ENCODE measurements around the gene SARM1. TPM values are rescaled to one million over a fixed set of nuclear protein-coding genes. Genes with fewer than 3 reads are reported as not detected.

SARM1 gene
- total RNA-seq, 1 experiment from 2014 or later, result 5.1 TPM

DNA sequence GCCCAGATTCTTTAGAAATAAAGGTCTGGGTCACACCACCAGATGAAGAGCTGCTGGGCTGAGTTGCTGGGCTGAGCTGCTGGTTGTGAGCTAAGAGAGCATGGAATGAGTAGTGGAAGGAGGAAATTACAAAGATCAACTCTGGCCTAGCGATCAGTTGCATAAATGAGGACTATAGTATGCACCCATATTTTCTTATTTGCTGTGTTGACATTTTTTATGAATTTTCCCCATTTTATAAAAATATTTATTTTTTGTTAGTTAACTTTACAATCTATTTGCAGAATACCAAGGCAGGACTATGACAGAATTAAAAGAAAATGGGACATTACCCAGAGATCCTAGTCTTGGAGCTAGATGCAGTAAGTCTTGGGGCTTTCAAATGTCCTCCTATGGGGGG lies 78.4 kb downstream of the SARM1 start:
- no peaks in the 10 kb centered on the region for H4K20me1 ChIP-seq (ENCODE audit: control insufficient read depth, insufficient read depth, insufficient read length)
- H4K8ac ChIP-seq (replicated peaks; ENCODE audit: insufficient read length, low read depth, low read length), result no peak overlapping the region
- no peak overlapping the region for H3K4ac ChIP-seq (ENCODE audit: low read depth, low read length)
- no peak overlapping the region for H3K9ac ChIP-seq (ENCODE audit: extremely low read depth, insufficient read length, low read length)
- H2BK5ac ChIP-seq (ENCODE audit: insufficient read length, low read length), result no peak overlapping the region
- H3K23ac ChIP-seq (ENCODE audit: insufficient read length, low read depth, low read length), result no peak overlapping the region
- TF ChIP-seq, protein P1, sequence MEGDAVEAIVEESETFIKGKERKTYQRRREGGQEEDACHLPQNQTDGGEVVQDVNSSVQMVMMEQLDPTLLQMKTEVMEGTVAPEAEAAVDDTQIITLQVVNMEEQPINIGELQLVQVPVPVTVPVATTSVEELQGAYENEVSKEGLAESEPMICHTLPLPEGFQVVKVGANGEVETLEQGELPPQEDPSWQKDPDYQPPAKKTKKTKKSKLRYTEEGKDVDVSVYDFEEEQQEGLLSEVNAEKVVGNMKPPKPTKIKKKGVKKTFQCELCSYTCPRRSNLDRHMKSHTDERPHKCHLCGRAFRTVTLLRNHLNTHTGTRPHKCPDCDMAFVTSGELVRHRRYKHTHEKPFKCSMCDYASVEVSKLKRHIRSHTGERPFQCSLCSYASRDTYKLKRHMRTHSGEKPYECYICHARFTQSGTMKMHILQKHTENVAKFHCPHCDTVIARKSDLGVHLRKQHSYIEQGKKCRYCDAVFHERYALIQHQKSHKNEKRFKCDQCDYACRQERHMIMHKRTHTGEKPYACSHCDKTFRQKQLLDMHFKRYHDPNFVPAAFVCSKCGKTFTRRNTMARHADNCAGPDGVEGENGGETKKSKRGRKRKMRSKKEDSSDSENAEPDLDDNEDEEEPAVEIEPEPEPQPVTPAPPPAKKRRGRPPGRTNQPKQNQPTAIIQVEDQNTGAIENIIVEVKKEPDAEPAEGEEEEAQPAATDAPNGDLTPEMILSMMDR (conservative IDR thresholded peaks at IDR 0.05), result no peak
- H3K27me3 ChIP-seq (ENCODE audit: insufficient read depth, low read length), result no peaks in the 10 kb centered on the region
- no peak overlapping the region for H3T11ph ChIP-seq (ENCODE audit: low read length)
- no peak overlapping the region for H2BK12ac ChIP-seq (ENCODE audit: insufficient read length, low read depth, low read length)
- DNase-seq, result no peak
- no peak overlapping the region for H4K5ac ChIP-seq (ENCODE audit: insufficient read length, low read depth, low read length)
- no peaks in the 10 kb centered on the region for H3K79me1 ChIP-seq (ENCODE audit: insufficient read depth, low read depth, low read length, poor library complexity, severe bottlenecking)
- no peak overlapping the region for H2AK5ac ChIP-seq (ENCODE audit: insufficient read length, low read length)
- H4K91ac ChIP-seq (ENCODE audit: insufficient read length, low read depth, low read length), result no peak overlapping the region
- no peak overlapping the region for H2BK15ac ChIP-seq (ENCODE audit: low read depth, low read length)
- Mint-ChIP-seq H3K27me3 (ENCODE audit: low read depth) (peaks cover 14% of the 10 kb centered on the region), H3K36me3 (ENCODE audit: insufficient read depth in 1 of 3, low read depth in 3 of 3) (no peaks in the 10 kb centered on the region), H3K4me3 (no peak overlapping the region), H3K9me3 (peaks cover 0 to 3% of the 10 kb centered on the region in 2 experiments; a peak in 2 of 5 replicates), H3K4me1 (peaks cover 0 to 3% of the 10 kb centered on the region in 2 experiments; a peak in 1 of 4 replicates), H3K27ac (no peak overlapping the region)
- no peak overlapping the region for H3K4me2 ChIP-seq (ENCODE audit: insufficient read depth, insufficient read length, low read length)
- no peak overlapping the region for H2BK20ac ChIP-seq (ENCODE audit: low read depth, low read length, poor library complexity, severe bottlenecking)
- WGBS (ENCODE audit: extremely low coverage, insufficient read length, low lambda C conversion rate), result no CpG with 5 or more reads among the region's 1 CpG
- no peaks in the 10 kb centered on the region for H3K79me2 ChIP-seq (ENCODE audit: insufficient read depth, low read length)
- H3K23me2 ChIP-seq (ENCODE audit: insufficient read length, low read depth, low read length, poor library complexity, severe bottlenecking), result no peaks in the 10 kb centered on the region
- H3K9me3 ChIP-seq (ENCODE audit: control insufficient read depth, low read depth, low read length), result no peaks in the 10 kb centered on the region
- no peak overlapping the region for H3K27ac ChIP-seq (ENCODE audit: insufficient read length, low read depth, low read length)
- H3K4me1 ChIP-seq (ENCODE audit: insufficient read depth, low read length), result no peaks in the 10 kb centered on the region
- H3K18ac ChIP-seq (ENCODE audit: insufficient read length, low read depth, low read length), result no peak overlapping the region
- no peak overlapping the region for H2AFZ ChIP-seq (ENCODE audit: low read length)
- H3K14ac ChIP-seq (ENCODE audit: insufficient read depth, low read length), result no peak overlapping the region
- no peak overlapping the region for H2BK120ac ChIP-seq (ENCODE audit: low read depth, low read length, poor library complexity, severe bottlenecking)
- no peak overlapping the region for H3K56ac ChIP-seq (ENCODE audit: insufficient read length, low read depth, low read length)

Small RNA genes within 50 kb of the gene (microRNA-seq; reads per million reads assigned to microRNA genes)
- 0.35 reads per million for gene MIR4723 (ENCODE audit: borderline microRNAs expressed)

Other genes starting within 250 kb of the SARM1 start
- gene TMEM97, start 52.5 kb upstream of the SARM1 start, total RNA-seq (2021), result 116 and 121 TPM in 2 replicates
- gene IFT20, start 36.2 kb upstream of the SARM1 start, total RNA-seq (2021), result 20.5 and 21.0 TPM in 2 replicates
- 18.4 and 21.8 TPM in 2 replicates for gene TNFAIP1, start 35.9 kb upstream of the SARM1 start, total RNA-seq (2021)
- gene POLDIP2, start 14.2 kb upstream of the SARM1 start, total RNA-seq (2021), result 82.8 and 83.3 TPM in 2 replicates
- gene SEBOX, start 6.5 kb upstream of the SARM1 start, total RNA-seq (2021), result not detected in 2 replicates
- gene VTN, start 1.4 kb upstream of the SARM1 start, total RNA-seq (2021), result 0.13 TPM in 1 of 2 replicates, not detected in the other
- gene SLC46A1, start 34.5 kb downstream of the SARM1 start, total RNA-seq (2021), result 8.7 and 9.1 TPM in 2 replicates
- gene SLC13A2, start 102.0 kb downstream of the SARM1 start, total RNA-seq (2021), result not detected in 2 replicates
- gene FOXN1, start 134.7 kb downstream of the SARM1 start, total RNA-seq (2021), result not detected in 2 replicates
- gene UNC119, start 180.9 kb downstream of the SARM1 start, total RNA-seq (2021), result 36.9 and 38.3 TPM in 2 replicates
- 40.3 and 45.8 TPM in 2 replicates for gene PIGS, start 199.8 kb downstream of the SARM1 start, total RNA-seq (2021)
- gene ALDOC, start 205.2 kb downstream of the SARM1 start, total RNA-seq (2021), result 53.2 and 58.0 TPM in 2 replicates
- gene SPAG5, start 227.3 kb downstream of the SARM1 start, total RNA-seq (2021), result 114 and 122 TPM in 2 replicates
- 25.2 and 25.8 TPM in 2 replicates for gene RSKR, start 242.5 kb downstream of the SARM1 start, total RNA-seq (2021)

All from H9 (cell line).